Measurements from ENCODE around the gene TSR3.

Gene TSR3

GRCh38 chr16:1381612-1382406 lies 30.1 kb upstream of the TSR3 start:
- no peak for TF ChIP-seq ESRRG (CRISPR knock-in tag; IDR thresholded peaks at IDR 0.05)
- no peak for TF ChIP-seq TOX (CRISPR knock-in tag; IDR thresholded peaks at IDR 0.05; ENCODE audit: borderline replicate concordance)
- TF ChIP-seq ZFP3 (CRISPR knock-in tag; IDR thresholded peaks at IDR 0.05) = no peak
- TF ChIP-seq CSDC2 (CRISPR knock-in tag; IDR thresholded peaks at IDR 0.05) = no peak
- no peak for TF ChIP-seq ZFP30 (CRISPR knock-in tag; IDR thresholded peaks at IDR 0.05)
- no peak for TF ChIP-seq CREB5 (CRISPR knock-in tag; IDR thresholded peaks at IDR 0.05; ENCODE audit: low read depth)
- no peak for TF ChIP-seq POU6F1 (CRISPR knock-in tag; IDR thresholded peaks at IDR 0.05; ENCODE audit: borderline replicate concordance, low read depth)
- TF ChIP-seq CSRNP3 (CRISPR knock-in tag; IDR thresholded peaks at IDR 0.05) = no peak
- no peak for TF ChIP-seq ARNTL (CRISPR knock-in tag; IDR thresholded peaks at IDR 0.05; ENCODE audit: borderline replicate concordance, low read depth)
- no peak for TF ChIP-seq GLIS3 (CRISPR knock-in tag; IDR thresholded peaks at IDR 0.05)
- TF ChIP-seq BACH2 (CRISPR knock-in tag; IDR thresholded peaks at IDR 0.05; ENCODE audit: borderline replicate concordance) = no peak
- no peak for TF ChIP-seq TCF4 (CRISPR knock-in tag; IDR thresholded peaks at IDR 0.05; ENCODE audit: borderline replicate concordance)
- no peak for ATAC-seq

- ATAC-seq = no peak
- TF ChIP-seq BACH2 (CRISPR knock-in tag; IDR thresholded peaks at IDR 0.05; ENCODE audit: borderline replicate concordance) = no peak
- no peak for TF ChIP-seq ARNTL (CRISPR knock-in tag; IDR thresholded peaks at IDR 0.05; ENCODE audit: borderline replicate concordance, low read depth)
- no peak for TF ChIP-seq POU6F1 (CRISPR knock-in tag; IDR thresholded peaks at IDR 0.05; ENCODE audit: borderline replicate concordance, low read depth)
- TF ChIP-seq ISL1 (CRISPR knock-in tag; IDR thresholded peaks at IDR 0.05) = no peak
- TF ChIP-seq ESRRG (CRISPR knock-in tag; IDR thresholded peaks at IDR 0.05) = no peak
- TF ChIP-seq CSRNP3 (CRISPR knock-in tag; IDR thresholded peaks at IDR 0.05) = no peak
- no peak for TF ChIP-seq OSR1 (CRISPR knock-in tag; IDR thresholded peaks at IDR 0.05)
- TF ChIP-seq ZNF565 (CRISPR knock-in tag; conservative IDR thresholded peaks at IDR 0.05; ENCODE audit: low read depth) = no peak
- TF ChIP-seq CSDC2 (CRISPR knock-in tag; IDR thresholded peaks at IDR 0.05) = no peak
- no peak for TF ChIP-seq SNAI2 (CRISPR knock-in tag; IDR thresholded peaks at IDR 0.05)
- no peak for TF ChIP-seq TCF4 (CRISPR knock-in tag; IDR thresholded peaks at IDR 0.05; ENCODE audit: borderline replicate concordance)
- TF ChIP-seq CREB5 (CRISPR knock-in tag; IDR thresholded peaks at IDR 0.05; ENCODE audit: low read depth) = no peak
- TF ChIP-seq PPARA (CRISPR knock-in tag; IDR thresholded peaks at IDR 0.05; ENCODE audit: borderline replicate concordance) = no peak
- TF ChIP-seq ZNF70 (CRISPR knock-in tag; IDR thresholded peaks at IDR 0.05) = no peak
These were observed 28.5 kb upstream of the TSR3 start for GRCh38 chr16:1380195-1380594.
